ENCODE data around the gene MAP3K5. TPM values are rescaled to one million over a fixed set of nuclear protein-coding genes. Genes with fewer than 3 reads are reported as not detected.

Gene MAP3K5
- total and polyA plus RNA-seq, 7 donors: 7.4 to 17.8 (median 9.4) TPM

- peaks cover 0 to 32% (median 30%) of the 10 kb centered on the region in 4 donors for H3K4me1 ChIP-seq
- 79% methylated on average over 3 of the region's 3 CpGs for WGBS, 2 donors
- H3K27me3 ChIP-seq: no peaks in the 10 kb centered on the region
- H3K36me3 ChIP-seq: no peaks in the 10 kb centered on the region
- DNase-seq: peak; percentile 85
- peak in 1 of 4 donors; percentile 7 for TF ChIP-seq EP300 (IDR thresholded peaks at IDR 0.05)
- no peak for TF ChIP-seq POLR2A (IDR thresholded peaks at IDR 0.05)
- peak; percentile 66 to 84 (median 76) for TF ChIP-seq POLR2AphosphoS5 (IDR thresholded peaks at IDR 0.05)
- no peak for TF ChIP-seq CTCF (IDR thresholded peaks at IDR 0.05)
- H3K4me3 ChIP-seq: no peak overlapping the region
- intact Hi-C loops (cut with DNase I): loop anchor here (5.0 kb wide), 1 partner anchor 41 kb away; no protein-coding TSS in a partner anchor
- peak overlapping the region in 2 of 4 donors; percentile 60 to 62 for H3K27ac ChIP-seq
- no peaks in the 10 kb centered on the region for H3K9me3 ChIP-seq
Observed at GRCh38 chr6:136600818-136601217, 191.5 kb downstream of the MAP3K5 start.

- no peak for DNase-seq
- H3K4me3 ChIP-seq: no peak overlapping the region
- peak overlapping the region; percentile 25 to 62 (median 54) for H3K27ac ChIP-seq
- no peaks in the 10 kb centered on the region for H3K9me3 ChIP-seq
- H3K4me1 ChIP-seq: peaks cover 0 to 32% (median 30%) of the 10 kb centered on the region in 4 donors
- no peaks in the 10 kb centered on the region for H3K27me3 ChIP-seq
- WGBS, 2 donors: 87 to 92% methylated on average over 10 of the region's 10 CpGs
- no peaks in the 10 kb centered on the region for H3K36me3 ChIP-seq
- intact Hi-C loops (cut with DNase I): loop anchor here (5.0 kb wide), 1 partner anchor 43 kb away; no protein-coding TSS in a partner anchor
- TF ChIP-seq CTCF (IDR thresholded peaks at IDR 0.05) (no peak), EP300 (IDR thresholded peaks at IDR 0.05) (no peak), POLR2AphosphoS5 (IDR thresholded peaks at IDR 0.05) (no peak), POLR2A (IDR thresholded peaks at IDR 0.05) (no peak)
Observed at GRCh38 chr6:136599329-136600011, 192.8 kb downstream of the MAP3K5 start.

GRCh38 chr6:136598048-136598447 is 194.2 kb downstream of the MAP3K5 start:
- TF ChIP-seq EP300 (IDR thresholded peaks at IDR 0.05) (no peak), POLR2A (IDR thresholded peaks at IDR 0.05) (no peak), CTCF (IDR thresholded peaks at IDR 0.05) (no peak), POLR2AphosphoS5 (IDR thresholded peaks at IDR 0.05) (no peak)
- Histone ChIP-seq H3K27ac (no peak overlapping the region), H3K36me3 (no peaks in the 10 kb centered on the region), H3K9me3 (no peaks in the 10 kb centered on the region), H3K4me1 (peaks cover 0 to 32% (median 30%) of the 10 kb centered on the region in 4 donors), H3K27me3 (no peaks in the 10 kb centered on the region), H3K4me3 (no peak overlapping the region)
- intact Hi-C loops (cut with DNase I): no loop called here
- 95 to 97% methylated on average over 3 of the region's 3 CpGs for WGBS, 2 donors
- no peak for DNase-seq

GRCh38 chr6:136594671-136595070 is 197.6 kb downstream of the MAP3K5 start:
- DNase-seq: no peak
- Histone ChIP-seq H3K36me3 (peaks cover 0 to 16% (median 1%) of the 10 kb centered on the region in 4 donors), H3K4me1 (peaks cover 0 to 10% (median 8%) of the 10 kb centered on the region in 4 donors), H3K4me3 (no peak overlapping the region), H3K9me3 (no peaks in the 10 kb centered on the region), H3K27me3 (no peaks in the 10 kb centered on the region), H3K27ac (no peak overlapping the region)
- intact Hi-C loops (cut with DNase I): no loop called here
- WGBS, 2 donors: 95 to 96% methylated on average over 8 of the region's 8 CpGs
- TF ChIP-seq POLR2A (IDR thresholded peaks at IDR 0.05) (no peak), EP300 (IDR thresholded peaks at IDR 0.05) (no peak)

- DNase-seq: no peak
- Histone ChIP-seq H3K4me1 (peaks cover 0 to 3% (median under 1%) of the 10 kb centered on the region in 4 donors), H3K27ac (no peak overlapping the region), H3K4me3 (no peak overlapping the region), H3K27me3 (no peaks in the 10 kb centered on the region), H3K9me3 (no peaks in the 10 kb centered on the region), H3K36me3 (peaks cover 0 to 16% (median 4%) of the 10 kb centered on the region in 4 donors)
- no peak for TF ChIP-seq POLR2AphosphoS5 (IDR thresholded peaks at IDR 0.05)
- TF ChIP-seq CTCF (IDR thresholded peaks at IDR 0.05): no peak
- no peak for TF ChIP-seq EP300 (IDR thresholded peaks at IDR 0.05)
- no peak for TF ChIP-seq POLR2A (IDR thresholded peaks at IDR 0.05)
- intact Hi-C loops (cut with DNase I): no loop called here
- 47 to 76% methylated on average over 6 of the region's 6 CpGs for whole genome bisulfite sequencing, 2 donors
Observed at GRCh38 chr6:136593748-136594490, 198.4 kb downstream of the MAP3K5 start.

All from sigmoid colon (tissue), 7 donors.